Fibroblast of peridontal ligament (primary cell): ENCODE data around the gene IQGAP2.
"Not testable (repeated sequence)": the region's sequence is repeated elsewhere in the genome, so short reads cannot be mapped to it uniquely, and the experiment has no call there.

Experiments
- DNase-seq: peaks from one replicate; pipeline ENCODE4 v3.0.0-alpha.2; 2010; ENCODE audit errors: extremely low read depth

Gene IQGAP2

GRCh38 chr5:76504901-76505564, 101.9 kb downstream of the IQGAP2 start:
- DNase-seq, result no peak

GRCh38 chr5:76513476-76513875, 110.4 kb downstream of the IQGAP2 start:
- no peak for DNase-seq

DNA sequence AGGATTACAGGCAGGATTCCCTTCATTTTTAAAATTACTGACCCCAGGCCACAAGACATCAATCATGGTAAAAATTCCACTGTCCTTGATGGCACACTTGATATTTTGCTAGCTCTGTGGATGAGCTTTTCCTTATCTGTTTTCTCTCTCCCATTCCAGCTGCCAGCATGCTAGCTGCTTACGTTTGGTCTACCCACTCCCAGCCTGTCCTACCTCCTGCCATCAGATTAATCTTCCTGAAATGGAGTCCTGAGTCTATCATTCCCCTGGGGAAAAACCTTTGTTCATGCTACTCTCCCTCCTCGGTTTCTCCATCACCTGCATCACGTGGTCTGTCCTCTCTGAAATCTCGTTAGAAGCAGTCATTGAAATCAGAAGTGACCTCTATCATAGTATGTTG, 111.2 kb downstream of the IQGAP2 start:
- DNase-seq, result no peak

DNA sequence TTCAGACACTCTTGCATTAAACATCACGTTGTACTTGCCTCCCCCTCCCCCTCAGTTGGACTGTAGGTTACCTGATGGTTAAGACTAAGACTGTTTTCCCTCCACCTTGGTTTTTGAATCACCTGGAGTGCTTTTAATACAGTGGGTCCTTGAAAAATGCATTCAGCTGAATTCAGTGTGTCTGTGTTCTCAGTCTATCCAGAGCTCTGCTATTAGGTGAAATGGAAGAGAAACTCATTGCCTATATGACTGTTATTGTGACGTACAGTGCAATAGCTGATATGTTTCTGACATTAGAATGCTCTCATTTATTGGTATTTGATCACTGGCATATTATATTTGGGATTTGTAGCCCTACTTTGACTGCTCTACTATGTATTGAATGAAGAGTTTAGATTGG, 111.6 kb downstream of the IQGAP2 start:
- DNase-seq, result no peak

DNA sequence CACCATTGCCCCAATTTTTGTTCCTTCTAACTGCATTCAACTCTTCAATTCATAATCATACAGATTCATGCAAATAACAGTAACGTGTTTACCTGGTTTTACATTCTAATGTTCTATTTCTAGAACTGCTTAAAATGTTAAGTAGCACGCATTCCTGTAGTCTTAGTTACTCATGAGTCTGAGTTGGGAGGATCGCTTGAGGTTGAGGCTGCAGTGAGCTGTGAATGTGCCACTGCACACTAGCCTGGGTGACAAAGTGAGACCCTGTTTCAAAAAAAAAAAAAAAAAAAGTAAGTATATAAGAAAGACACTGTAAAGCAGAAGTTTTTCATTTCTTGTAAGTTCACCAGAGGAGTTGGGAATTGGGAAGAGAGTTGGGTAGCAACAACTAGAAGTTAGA, 114.2 kb downstream of the IQGAP2 start:
- DNase-seq, result no peak

GRCh38 chr5:76518246-76518645, 115.2 kb downstream of the IQGAP2 start:
- DNase-seq, result not testable (repeated sequence)

- DNase-seq, result peak; percentile 76
These were observed 118.2 kb downstream of the IQGAP2 start for GRCh38 chr5:76521240-76521758.

- DNase-seq, result no peak
These were observed 119.2 kb downstream of the IQGAP2 start for GRCh38 chr5:76522103-76522935.

GRCh38 chr5:76524101-76524835, 121.2 kb downstream of the IQGAP2 start:
- DNase-seq, result no peak

- DNase-seq, result peak; percentile 31
These were observed 121.8 kb downstream of the IQGAP2 start for GRCh38 chr5:76524868-76525267.

GRCh38 chr5:76525956-76526355, 122.9 kb downstream of the IQGAP2 start:
- no peak for DNase-seq

GRCh38 chr5:76526950-76527583, 124.0 kb downstream of the IQGAP2 start:
- no peak for DNase-seq

DNA sequence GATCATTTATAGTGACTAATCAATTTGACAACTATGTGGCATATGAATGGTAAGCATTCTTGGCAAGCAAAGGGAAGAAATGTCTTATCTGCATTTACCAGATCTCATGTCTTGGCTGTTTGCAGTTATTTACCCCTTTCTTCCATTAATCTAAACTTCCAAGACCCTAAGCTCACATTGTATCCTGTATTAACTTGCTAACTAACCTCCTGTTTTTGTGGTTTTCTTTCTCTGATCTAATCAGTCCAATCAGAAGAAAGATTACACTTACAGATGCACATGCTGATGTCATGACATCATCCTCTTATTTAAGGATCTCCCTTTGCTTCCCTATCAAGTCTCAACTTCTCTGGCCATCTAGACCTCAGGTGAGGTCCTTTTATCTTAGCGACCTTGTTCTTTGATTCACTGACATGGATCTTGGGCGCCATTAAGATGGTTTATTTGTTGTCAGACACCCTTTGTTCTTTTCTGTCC, 124.6 kb downstream of the IQGAP2 start:
- DNase-seq, result peak; percentile 7

- DNase-seq, result no peak
These were observed 125.7 kb downstream of the IQGAP2 start for GRCh38 chr5:76528547-76529331.

GRCh38 chr5:76529464-76530344, 126.6 kb downstream of the IQGAP2 start:
- no peak for DNase-seq

- DNase-seq, result no peak
These were observed 129.0 kb downstream of the IQGAP2 start for GRCh38 chr5:76532052-76532451.

DNA sequence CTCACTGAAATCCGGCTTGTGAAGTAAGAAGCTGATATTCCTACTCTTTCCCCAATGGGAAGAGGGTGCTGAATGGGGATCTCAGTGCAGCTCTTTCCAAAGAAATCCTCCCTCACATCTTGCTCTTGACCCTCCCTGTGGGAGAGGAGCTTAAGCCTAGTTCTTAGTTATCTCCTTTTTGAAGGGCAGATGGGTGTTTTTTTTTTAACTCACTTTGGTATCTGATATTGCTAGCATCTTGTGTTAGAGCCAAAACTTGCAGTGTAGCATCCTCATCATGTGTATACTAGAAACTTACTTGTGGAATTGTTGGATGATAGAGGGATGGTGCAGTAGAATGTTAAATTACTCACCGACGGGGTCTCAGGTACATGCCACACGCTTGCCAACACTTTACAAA, 129.9 kb downstream of the IQGAP2 start:
- DNase-seq, result no peak

- no peak for DNase-seq
These were observed 132.5 kb downstream of the IQGAP2 start for GRCh38 chr5:76535577-76535976.

- no peak for DNase-seq
These were observed 134.0 kb downstream of the IQGAP2 start for GRCh38 chr5:76537073-76537543.

- no peak for DNase-seq
These were observed 139.2 kb downstream of the IQGAP2 start for GRCh38 chr5:76542241-76542640.
